Measurements from ENCODE around the gene OCSTAMP. TPM values are rescaled to one million over a fixed set of nuclear protein-coding genes. Genes with fewer than 3 reads are reported as not detected.

The OCSTAMP gene
- polyA plus RNA-seq, 1 donor from 2014 or later: not detected

- H3K27me3 Mint-ChIP-seq: peaks cover 14% of the 10 kb centered on the region
- H3K4me1 Mint-ChIP-seq: peaks cover 0 to 2% (median 0%) of the 10 kb centered on the region in 3 donors
- no peaks in the 10 kb centered on the region for H3K36me3 Mint-ChIP-seq
- no peak overlapping the region for H3K4me3 Mint-ChIP-seq
- no peaks in the 10 kb centered on the region for H3K9me3 Mint-ChIP-seq
- H3K27ac Mint-ChIP-seq: no peak overlapping the region
Observed at GRCh38 chr20:46491354-46491753, 59.1 kb downstream of the OCSTAMP start.

Other genes with a start within 250 kb of the OCSTAMP start
- gene CDH22, start 242.2 kb downstream of the OCSTAMP start, polyA plus RNA-seq: not detected
- 29.1 TPM for gene ELMO2, start 144.0 kb downstream of the OCSTAMP start, polyA plus RNA-seq
- not detected for gene ZNF334, start 37.1 kb downstream of the OCSTAMP start, polyA plus RNA-seq
- not detected for gene SLC13A3, start 100.8 kb upstream of the OCSTAMP start, polyA plus RNA-seq
- 12.7 TPM for gene TP53RK, start 138.8 kb upstream of the OCSTAMP start, polyA plus RNA-seq
- not detected for gene SLC2A10, start 159.0 kb upstream of the OCSTAMP start, polyA plus RNA-seq